Activated naive CD4-positive, alpha-beta T cell treated with Interleukin-2 at 50 U/mL for 16 hours (primary cell): Measurements from ENCODE around the gene ACCSL.

Experiments
- DNase-seq: peaks from one replicate; pipeline ENCODE4 v3.0.0-alpha.2; 2020

ACCSL gene

DNA sequence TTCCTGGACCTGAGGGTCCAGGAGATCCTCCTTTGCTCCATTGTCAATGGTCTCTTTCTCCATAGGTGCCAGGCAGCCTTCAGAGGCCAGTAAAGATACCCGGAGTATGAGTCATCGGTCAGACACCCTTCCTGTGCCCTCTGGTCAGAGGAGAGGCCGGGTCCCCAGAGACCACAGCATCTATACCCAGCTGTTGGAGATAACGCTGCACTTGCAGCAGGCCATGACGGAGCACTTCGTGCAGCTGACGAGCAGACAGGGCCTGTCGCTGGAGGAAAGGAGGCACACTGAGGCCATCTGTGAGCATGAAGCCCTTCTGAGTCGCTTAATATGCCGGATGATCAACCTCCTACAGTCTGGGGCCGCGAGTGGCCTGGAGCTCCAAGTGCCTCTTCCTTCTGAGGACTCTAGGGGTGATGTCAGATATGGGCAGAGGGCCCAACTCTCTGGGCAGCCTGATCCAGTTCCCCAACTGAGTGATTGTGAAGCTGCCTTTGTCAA lies at the start of gene ACCSL:
ACCSL (plus strand) TSS at position 51 of the 501 bp plus-strand sequence; CDS start at position 107, 56 bp downstream.
- DNase-seq = no peak

DNA sequence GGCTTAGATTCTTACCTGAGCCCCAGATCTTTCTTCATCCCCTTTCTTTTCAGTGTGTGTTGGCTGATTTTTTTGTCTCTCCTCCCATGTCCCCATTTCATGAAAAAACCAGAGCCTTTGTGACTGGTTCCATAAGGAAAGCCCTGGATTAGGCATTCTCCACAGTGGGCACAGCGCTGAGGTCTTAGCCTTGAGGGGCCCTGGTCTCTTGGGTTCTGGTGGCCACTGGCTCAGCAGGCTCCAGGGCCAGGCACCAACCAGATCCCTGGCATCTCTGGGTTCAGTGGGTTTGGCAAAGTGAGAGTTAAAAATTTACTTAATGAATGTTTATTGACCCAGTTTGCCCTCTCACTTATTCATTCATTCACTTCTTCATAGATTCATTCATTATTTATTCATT lies 49.5 kb upstream of the ACCSL start:
- no peak for DNase-seq

DNA sequence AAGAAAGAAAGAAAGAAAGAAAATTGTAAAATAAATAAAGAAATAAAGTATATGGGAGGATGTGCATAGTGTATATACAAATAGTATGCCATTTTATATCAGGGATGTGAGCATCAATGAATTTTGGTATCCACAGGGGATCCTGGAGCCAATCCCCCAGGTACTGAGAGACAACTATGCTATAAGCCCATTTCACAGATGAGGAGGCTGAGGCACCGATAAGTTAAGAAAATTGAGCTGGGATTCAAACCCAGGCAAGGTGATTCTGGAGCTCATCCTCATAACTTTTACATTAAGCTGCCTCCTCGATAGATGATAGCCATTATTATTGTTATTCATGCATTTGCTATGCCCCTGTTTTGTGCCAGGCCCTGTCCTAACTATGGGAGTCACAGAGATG lies 47.0 kb upstream of the ACCSL start:
- DNase-seq = no peak

DNA sequence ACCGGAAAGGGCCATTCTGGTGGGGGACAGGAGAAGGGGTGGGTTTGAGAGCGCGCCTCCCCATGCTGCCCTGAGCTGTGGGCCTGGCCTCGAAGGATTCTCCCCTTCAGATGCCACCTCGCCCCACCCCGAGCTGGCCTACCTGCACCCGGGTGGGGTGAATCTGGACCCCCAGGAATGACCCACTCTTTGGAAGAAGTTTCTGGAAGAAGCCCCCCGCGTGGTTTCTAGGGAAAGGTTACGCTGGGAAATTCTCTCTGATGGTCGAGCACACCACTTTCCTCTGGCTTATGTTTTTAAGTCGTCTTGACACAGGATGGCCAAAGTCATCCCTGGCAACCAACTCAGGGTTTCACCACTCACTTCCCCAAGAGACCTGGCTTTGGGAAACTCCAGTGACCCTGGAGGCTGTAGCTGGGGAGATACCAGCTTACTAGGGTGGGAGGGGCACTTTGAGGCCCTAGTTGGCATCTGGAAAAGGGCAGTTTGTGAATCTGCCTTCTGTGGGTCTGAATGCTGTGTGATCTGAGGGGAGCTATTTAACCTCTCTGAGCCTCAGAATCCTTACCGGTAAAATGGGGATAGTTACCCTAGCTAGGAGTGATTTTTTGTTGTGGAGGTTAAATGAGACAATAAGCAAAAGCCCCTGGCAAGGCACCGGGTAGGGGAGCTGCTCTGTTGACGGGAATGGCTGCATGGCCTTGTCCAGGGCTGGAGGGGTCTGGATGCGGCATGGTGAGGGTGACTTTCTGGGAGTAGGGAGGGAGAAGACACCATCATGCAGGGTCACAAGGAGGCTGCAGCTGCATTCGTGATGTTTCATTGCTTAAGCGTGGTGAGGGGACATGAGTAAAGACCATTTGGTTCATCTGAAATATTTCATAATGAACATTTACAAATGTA lies 45.3 kb upstream of the ACCSL start:
- DNase-seq = no peak

DNA sequence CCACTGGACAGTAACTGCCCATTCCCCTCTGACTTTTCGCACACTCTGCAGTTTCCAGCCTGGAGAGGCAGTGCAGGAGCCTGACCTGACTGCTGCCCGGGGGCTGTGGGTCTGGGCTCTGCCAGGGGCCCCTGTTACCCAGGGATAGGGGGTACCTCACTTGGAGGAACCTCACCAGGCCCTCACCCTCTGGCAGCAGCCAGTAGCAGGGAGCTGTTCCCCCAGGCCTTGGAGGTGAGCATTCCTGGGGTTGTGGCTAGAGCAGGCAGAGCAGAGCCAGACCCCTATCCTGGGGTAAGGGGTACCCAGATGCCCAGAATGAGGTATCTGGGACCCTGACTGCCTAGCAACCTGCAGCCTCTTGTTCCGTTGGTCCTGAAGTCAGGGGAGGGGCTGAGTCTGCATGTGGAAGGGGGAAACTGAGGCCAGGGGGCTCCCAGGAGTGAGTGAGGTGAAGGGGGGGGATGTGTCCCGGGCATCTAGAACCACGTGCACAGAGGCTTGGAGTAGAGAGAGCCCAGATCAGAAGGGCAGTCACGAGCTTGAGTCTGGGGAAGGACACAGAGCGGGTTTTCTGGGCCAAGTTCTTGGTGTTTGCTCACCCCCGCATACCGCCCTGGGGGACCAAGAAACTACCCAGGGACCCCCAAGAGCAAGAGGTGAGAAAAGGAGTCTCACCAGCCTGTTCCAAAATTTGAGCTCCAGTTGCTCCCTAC lies 43.9 kb upstream of the ACCSL start:
- no peak for DNase-seq

DNA sequence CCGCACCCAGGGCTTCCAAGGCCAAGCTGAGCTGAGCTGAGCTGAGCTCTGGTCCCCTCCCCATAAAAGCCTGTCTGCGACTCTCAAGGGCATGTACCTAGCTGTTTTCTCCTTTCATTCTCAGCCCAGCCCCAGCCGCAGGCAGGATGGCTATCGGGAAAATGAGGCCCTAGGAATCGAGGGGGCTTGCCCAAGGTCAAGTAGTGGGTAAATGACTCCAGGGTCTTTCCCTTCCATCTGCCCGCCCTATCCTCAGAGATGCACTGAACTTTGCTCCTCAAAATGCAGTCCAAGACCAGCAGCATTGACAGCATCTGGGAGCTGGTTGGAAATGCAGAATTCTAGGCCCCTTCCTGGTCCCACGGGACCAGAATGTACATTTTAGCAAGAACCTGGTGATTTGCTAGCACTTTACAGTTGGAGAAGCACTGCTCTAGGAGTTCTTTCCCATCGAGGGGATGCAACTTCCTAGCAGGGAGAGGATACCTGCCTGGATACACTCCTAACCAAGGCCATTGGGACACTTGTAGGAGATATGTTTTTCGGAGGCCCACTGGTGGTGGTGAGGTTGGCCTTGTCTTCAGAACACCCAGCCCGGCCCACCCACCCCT lies 43.2 kb upstream of the ACCSL start:
- no peak for DNase-seq

DNA sequence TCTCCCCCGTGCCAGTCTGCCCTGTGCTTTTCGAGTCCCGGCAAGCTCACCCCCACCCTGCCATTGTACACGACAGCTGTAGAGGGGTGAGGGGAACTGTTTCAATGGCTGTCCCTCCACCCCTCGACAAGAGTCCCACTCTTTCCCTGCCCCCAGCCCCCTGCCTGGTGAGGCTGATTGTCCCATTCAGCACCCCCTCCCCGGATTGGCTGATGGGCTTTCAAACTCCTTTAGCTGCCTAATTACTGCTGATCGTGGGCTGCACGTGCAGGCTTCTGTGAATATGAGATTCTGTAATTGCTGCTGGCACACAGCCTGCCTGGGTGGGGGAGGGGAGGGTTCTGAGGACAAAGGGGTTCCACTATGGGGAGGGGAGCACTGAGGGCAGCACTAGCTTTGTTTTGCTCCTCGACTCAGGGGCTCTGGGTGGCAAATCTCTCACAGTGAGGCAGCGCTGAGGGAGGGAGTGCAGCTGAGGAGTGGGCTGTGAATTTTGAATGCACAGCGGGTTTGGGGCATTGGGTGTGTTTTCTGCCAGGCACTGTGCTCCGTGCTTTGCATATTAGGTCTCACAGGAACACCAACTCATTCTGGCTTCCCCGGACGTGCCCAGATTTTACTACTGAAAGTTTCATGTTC lies 42.6 kb upstream of the ACCSL start:
- no peak for DNase-seq

DNA sequence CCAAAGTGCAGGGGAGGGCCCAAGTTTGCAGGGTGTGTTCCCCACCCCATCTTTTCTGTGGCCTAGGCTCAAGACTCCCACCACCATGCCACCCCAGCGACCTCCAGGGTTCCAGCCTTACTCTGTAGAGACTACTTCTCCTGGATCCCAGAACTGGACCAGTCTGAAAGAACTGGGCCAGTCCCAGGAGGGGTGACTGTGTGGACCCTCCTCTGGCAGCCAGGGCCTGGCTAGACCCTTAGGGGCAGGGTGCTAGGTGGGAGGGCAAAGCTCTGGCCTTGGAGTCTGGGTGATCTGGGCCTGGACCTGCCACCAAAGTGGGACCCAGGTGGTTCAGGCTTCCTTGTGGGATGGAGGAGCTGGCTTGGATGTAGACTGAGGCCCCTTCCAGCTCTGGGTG lies 41.8 kb upstream of the ACCSL start:
- DNase-seq = no peak

DNA sequence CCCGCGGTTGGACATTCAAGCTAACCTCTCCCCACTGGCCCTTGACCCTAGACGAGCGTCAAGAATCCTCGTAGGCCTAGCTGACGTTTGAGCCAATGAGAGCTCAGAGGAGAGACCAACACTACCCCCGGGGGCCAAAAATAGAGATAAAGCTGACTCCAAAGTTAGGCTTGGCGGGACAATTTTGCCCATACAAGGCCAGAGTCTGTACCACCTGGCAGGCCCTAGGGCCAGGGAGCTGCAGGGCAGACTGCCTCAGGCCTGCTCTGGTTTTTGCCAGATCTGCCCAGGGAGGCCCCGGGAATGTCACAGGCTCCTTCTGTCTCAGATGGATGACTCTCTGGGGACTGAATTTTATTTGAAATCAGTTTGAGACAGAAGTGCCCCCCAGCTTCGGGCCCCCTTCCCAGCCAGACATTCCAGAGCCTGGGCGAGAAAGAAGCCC lies 40.8 kb upstream of the ACCSL start:
- DNase-seq = no peak

DNA sequence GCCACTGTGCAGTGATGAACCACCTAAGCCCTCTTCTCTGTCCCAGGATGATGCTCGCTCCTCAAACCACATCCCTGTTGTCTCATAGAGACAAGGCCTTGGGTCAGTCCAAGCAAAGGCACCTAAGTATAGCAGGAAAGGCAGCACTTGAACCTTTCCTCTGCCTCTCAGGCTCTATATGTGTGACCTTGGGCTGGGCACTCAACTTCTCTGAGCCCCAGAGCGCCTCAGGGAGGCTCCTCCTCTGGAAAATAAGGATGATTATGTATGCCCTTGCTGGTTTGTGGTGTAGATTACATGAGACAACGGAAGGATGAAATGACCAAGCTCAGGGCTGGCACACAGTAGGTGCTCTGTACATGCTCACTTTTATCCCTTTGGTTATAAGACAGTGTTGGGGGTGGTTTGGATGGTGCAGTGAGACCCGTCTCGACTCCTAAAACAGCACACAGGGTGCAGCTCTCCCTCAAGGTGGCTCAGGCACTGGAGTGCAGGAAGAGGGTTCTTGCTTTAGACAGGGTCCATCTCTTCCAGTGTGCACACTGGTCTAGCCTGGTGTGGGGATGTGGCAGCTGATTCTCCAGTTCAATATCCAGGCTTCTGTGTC lies 40.2 kb upstream of the ACCSL start:
- DNase-seq = no peak

DNA sequence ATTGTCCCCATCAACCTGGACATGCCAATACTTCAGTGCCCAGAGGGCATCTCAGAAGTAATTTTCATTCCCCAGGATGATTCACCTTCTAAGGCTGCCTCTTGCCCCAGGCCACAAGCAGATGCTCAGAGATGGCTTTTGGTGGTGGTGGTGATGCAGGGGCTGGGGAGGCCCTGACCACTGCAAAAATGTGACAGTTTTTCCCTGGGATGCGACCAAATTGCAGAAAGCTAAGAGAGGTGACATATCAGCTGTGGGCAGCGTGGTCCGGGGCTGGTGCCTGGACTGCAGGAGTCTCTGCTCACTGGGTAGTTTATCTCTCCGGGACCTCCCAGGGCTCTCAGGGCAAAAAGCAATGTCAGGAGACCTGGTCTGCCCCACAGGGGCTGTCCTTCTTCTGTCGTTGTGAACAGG lies 39.7 kb upstream of the ACCSL start:
- no peak for DNase-seq

DNA sequence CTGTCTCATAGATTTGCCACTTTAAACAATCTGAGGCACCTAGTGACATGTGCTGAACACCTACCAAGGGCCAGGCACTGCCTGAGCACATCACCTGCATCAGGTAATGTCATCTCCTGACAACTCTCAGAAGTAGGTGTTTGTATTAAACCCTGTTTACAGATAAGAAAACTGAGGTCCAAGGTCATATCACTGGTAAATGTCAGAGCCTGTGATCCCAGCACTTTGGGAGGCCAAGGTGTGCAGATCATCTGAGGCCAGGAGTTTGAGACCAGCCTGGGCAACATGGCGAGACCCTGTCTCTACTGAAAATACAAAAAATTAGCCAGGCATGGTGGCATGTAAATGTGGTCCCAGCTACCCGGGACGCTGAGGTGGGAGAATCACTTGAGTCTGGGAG lies 39.1 kb upstream of the ACCSL start:
- no peak for DNase-seq

DNA sequence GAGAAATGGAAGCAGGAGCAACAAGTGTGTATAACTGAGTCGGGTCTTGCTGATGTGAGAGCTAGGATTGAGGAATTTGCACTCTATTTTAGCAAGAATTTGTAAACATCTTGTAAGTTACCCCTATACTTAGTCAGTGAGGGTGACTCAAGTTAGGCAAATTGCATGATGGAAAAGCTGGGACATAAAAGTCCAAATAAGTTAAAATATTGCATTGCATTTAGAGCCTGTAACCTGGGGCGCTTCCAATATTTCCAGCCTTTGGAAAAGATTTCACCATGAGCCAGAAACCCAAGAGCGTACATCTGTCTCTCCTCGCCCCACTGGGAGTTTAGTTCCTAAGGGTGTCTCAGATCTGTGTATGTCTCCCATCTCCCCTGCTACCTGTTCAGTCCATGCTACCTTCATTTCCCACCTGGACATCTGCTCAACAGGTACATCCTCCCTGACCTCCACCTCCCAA lies 37.0 kb upstream of the ACCSL start:
- no peak for DNase-seq

DNA sequence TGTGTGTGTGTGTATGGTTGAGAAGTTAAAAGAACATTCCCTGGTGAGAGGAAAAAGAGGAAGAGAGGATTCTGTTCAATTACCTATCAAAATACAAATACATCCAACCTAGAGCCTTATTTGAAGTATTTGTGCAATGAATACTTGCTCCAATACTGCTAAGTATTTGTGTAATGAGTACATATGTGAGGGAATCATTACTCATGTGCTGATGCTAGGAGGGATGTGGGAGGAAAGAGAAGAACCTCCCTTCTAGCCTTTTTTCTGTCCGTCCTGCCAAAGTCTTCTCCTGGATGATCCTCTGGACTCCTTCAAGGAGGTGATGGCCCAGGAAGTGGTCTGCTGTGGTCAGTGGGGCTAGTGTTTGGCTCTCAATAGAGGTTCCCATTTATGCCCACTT lies 36.0 kb upstream of the ACCSL start:
- no peak for DNase-seq

DNA sequence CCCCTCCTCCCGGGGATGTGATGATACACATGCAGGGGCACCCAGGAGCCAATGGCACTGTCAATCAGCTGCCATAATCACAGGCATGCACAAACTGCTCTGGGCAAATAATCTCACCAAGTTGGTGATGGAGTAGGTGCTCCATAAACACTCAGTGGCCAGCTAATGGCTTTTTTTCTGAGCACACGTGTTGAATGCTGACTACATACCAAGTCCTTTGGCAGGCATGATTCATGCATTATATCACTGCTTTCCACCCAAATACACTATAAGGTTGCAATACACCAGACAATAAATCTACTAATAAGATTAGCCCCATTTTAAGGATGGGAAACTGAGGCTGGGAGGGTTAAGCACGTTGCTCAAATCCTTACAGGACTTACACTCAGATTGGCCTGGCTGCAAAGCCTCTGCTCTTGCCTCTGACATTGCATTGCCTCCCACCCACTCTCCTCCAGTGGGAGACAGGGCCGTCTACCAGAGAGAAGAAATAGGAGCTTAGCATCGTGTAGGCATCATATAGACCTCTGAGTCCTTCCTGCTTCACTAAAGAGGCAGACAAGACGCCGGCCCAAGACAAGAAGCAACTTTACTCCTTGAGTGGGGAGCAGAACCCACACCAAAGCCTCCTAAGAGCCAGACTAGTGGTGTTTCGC lies 32.7 kb upstream of the ACCSL start:
- no peak for DNase-seq

DNA sequence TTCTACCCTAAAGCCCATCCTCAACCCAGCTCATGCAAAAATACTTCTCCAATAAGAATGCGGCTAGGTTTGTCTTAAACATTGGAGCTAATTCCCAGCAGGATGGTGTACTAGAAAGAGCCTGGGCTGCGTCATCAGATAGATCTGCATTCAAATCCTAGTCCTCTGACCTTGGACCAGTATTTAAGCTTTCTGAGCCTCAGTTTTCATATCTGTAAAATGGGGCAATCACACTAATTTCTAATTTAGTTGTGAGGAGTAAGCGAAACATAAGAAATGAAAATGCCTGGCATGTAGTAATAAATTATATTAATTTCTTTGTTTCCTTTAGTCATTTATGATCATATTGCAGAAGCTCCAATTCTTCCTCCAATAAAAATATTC lies 32.2 kb upstream of the ACCSL start:
- no peak for DNase-seq

DNA sequence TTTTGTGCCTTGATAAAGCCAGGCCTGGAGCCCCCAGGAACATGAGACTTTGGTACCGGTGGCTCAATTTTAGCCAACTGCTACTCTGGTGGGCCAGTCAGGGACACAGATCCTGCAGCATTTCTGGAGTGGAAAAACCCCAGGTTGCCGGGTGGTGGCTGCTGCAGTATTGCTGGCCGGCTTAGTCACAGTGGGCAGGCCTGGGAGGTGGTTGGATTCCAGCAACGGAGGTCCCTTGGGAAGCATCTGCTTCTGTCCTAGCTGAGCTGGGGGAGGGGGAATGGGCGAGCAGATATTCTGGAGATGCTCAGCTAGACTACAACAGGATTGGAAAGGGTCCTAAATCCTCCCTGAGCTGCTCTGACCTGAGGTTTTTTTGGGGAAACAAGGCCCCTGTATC lies 31.6 kb upstream of the ACCSL start:
- DNase-seq = no peak

DNA sequence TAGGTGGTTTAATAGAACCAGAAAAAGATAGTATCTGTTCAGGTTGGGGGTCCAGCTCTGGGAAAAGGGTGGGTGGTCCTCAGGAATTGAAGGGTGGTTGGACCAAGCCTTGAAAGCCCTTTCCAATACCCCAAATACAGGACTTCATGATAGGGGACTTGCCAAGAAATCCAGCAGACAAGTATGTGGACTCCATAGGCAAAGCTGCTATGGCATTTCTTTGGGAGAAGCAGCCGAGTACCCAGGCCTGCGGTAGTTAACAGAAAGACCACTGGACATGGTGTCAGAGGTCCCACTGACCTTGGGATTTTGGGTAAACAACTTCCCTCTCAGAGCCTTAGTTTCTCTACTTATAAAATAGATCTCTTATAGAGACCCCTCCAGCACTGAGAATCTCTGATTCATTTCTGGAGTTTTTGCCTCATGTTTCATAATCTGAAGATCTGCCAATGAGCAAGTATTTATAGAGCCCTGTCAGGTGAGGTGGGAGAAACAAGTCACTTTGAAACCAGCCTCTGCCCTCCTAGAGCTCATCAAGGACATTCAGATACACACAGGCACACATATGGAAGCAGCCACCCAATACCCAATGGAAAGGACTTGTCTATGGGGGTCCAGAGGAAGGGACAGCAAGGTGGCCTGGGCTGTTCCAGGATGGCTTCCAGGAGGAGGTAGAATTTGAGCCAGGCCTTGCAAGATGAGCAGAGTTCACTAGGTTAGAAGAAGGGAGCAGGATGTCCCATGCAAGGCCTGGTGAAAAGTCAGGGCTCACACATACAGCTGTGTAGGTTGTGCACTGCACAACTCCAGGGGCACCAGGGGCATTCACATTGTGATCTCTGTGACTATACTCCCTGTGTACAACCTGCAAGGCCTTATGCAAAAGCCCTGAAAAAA lies 31.0 kb upstream of the ACCSL start:
- DNase-seq = no peak

DNA sequence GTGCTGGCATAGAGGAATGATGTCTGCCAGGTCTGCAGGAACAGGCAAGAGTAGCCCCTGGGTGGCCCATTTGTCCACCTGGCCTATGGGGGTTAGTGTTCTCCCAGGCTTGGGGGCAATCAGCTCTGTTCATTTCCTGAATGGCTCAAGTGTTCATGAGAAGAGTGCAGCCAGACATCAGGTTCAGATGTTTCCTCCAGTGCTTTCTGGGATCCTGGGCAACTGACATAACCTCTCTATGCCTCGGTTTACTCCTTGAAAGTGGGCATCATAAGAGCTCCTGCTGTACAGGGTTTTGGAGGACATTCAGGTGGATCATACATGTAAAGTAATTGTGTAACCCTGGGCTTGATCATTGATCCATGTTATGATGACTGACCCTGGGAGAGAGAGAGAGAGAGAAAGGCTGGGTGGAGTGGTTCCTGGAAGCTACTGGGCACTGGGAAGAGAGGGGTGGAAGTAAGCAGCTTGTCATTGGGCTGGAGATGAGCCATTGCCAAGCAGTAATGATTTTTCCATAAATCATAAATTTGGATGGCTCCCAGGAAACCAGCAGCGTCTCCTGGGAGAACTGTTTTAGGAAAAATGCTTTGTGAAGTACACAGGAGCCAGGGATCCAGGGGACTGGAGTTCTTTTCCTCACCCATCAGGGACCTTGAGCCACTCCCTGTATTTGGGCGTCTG lies 30.2 kb upstream of the ACCSL start:
- DNase-seq = no peak

DNA sequence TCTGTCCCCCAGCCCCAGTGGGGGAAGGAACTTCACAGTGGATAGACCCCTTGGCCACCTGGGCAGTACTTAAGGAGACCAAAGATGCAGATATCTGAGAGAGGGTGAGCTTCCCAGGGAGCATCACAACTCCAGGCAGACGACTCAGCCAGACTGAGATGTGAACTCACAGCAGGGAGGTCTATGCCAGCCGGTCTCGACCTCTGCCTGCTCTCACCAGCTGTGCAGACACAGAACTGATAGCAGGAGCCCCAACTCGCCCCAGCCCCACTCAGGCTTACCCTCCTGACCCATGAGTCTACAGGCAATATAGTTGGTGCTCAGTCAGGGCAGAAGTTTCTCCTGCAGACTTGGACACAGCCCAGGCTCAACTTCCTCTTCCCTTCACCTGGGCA lies 29.7 kb upstream of the ACCSL start:
- DNase-seq = no peak
